Epithelial cell of esophagus (primary cell): ENCODE results near the gene ADAM12.

Experiments
- DNase-seq: peaks from one replicate; pipeline ENCODE4 v3.0.0; 2010; ENCODE audit warnings: low read depth
- H3K4me3 ChIP-seq: 2 replicates; pipeline ENCODE4 v1.5.1; 2011; ENCODE audit warnings: mild to moderate bottlenecking, low read length, control low read depth
- TF ChIP-seq, protein P1 (sequence below): IDR thresholded peaks from 2 replicates; pipeline ENCODE4 v1.5.1; 2011; ENCODE audit warnings: low read depth, mild to moderate bottlenecking, low read length, control low read depth, inconsistent platforms; ENCODE audit not compliant: insufficient read depth; ENCODE audit errors: missing control alignments

The ADAM12 gene

GRCh38 chr10:126421756-126422256 is 33.5 kb upstream of the ADAM12 start:
- TF ChIP-seq, protein P1, sequence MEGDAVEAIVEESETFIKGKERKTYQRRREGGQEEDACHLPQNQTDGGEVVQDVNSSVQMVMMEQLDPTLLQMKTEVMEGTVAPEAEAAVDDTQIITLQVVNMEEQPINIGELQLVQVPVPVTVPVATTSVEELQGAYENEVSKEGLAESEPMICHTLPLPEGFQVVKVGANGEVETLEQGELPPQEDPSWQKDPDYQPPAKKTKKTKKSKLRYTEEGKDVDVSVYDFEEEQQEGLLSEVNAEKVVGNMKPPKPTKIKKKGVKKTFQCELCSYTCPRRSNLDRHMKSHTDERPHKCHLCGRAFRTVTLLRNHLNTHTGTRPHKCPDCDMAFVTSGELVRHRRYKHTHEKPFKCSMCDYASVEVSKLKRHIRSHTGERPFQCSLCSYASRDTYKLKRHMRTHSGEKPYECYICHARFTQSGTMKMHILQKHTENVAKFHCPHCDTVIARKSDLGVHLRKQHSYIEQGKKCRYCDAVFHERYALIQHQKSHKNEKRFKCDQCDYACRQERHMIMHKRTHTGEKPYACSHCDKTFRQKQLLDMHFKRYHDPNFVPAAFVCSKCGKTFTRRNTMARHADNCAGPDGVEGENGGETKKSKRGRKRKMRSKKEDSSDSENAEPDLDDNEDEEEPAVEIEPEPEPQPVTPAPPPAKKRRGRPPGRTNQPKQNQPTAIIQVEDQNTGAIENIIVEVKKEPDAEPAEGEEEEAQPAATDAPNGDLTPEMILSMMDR = no peak
- peak; percentile 68 for DNase-seq
- no peak overlapping the region for H3K4me3 ChIP-seq

- H3K4me3 ChIP-seq = no peak overlapping the region
- DNase-seq = peak; percentile 15
- TF ChIP-seq, protein P1 = no peak
Observed at GRCh38 chr10:126420567-126421300, 32.5 kb upstream of the ADAM12 start.

DNA sequence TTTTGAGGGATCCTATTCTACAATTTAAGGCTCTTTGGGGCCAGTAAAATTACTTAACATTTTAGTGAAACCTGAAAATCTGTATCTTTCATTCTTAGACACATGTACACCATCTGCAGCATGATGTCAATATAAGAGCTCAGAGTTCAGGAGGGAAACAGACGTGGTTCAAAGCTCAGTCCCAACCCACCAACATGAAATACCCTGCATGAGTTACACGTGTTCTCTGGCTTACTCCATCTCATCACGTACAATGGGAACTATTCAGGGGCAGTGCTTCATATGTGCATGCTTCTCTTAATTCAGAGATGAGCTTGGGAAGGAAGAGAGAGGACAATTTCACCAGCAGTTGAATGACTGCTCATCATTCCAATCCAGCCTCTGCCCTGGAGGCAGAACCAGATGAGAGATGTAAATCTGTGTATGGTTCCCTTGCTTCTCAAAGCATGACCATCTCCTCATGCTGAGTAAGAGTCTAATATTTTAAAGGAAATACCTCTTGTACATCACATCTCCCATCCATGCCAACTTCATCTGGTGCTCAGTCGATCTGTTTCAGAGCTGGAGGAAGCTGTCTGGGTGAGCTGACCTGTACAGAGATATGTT is 29.0 kb upstream of the ADAM12 start:
- no peak overlapping the region for H3K4me3 ChIP-seq
- TF ChIP-seq, protein P1 = no peak
- no peak for DNase-seq

- H3K4me3 ChIP-seq = no peak overlapping the region
- TF ChIP-seq, protein P1 = no peak
- no peak for DNase-seq
Observed at GRCh38 chr10:126409821-126410220, 21.5 kb upstream of the ADAM12 start.

- TF ChIP-seq, protein P1 = no peak
- no peak overlapping the region for H3K4me3 ChIP-seq
- no peak for DNase-seq
Observed at GRCh38 chr10:126408953-126409641, 20.8 kb upstream of the ADAM12 start.

GRCh38 chr10:126407831-126408230 is 19.6 kb upstream of the ADAM12 start:
- TF ChIP-seq, protein P1 = no peak
- H3K4me3 ChIP-seq = no peak overlapping the region
- peak; percentile 40 for DNase-seq
